GM23338 (cell line): Measurements from ENCODE around the gene E2F6. TPM values are rescaled to one million over a fixed set of nuclear protein-coding genes. Genes with fewer than 3 reads are reported as not detected.

Source experiments
- ATAC-seq: fragments of 200-7000 bp; cut with Tn5 transposase; 3 replicates; pipeline ENCODE4 v1.9.1; 2020
- DNase-seq: peaks from one replicate; pipeline ENCODE4 v3.0.0-alpha.2; 2015; ENCODE audit warnings: low spot score
- H2AFZ ChIP-seq: fragments of 200-600 bp; sonication (generic); 2 replicates; pipeline ENCODE4 v1.8.0; 2016; ENCODE audit warnings: antibody characterized with exemption, mild to moderate bottlenecking, moderate library complexity
- H3F3A ChIP-seq: fragments of 200-600 bp; sonication (generic); replicated peaks from 2 replicates; pipeline ENCODE4 v1.8.0; 2017; ENCODE audit warnings: antibody characterized with exemption, mixed run types, low read depth
- H3K27ac ChIP-seq: fragments of 200-600 bp; sonication (generic); 2 replicates; pipeline ENCODE4 v1.6.1; 2016; ENCODE audit warnings: low read depth
- H3K27me3 ChIP-seq: fragments of 200-600 bp; sonication (generic); 2 replicates; pipeline ENCODE4 v1.8.0; 2016; ENCODE audit warnings: mild to moderate bottlenecking, mixed run types, moderate library complexity; ENCODE audit not compliant: insufficient read depth
- H3K36me3 ChIP-seq: fragments of 200-600 bp; sonication (generic); 2 replicates; pipeline ENCODE4 v1.8.0; 2016; ENCODE audit warnings: mild to moderate bottlenecking; ENCODE audit not compliant: insufficient read depth
- H3K4me1 ChIP-seq: fragments of 200-600 bp; sonication (generic); 2 replicates; pipeline ENCODE4 v1.8.0; 2016; ENCODE audit warnings: mild to moderate bottlenecking, moderate library complexity; ENCODE audit not compliant: insufficient read depth
- H3K4me2 ChIP-seq: fragments of 200-600 bp; sonication (generic); 2 replicates; pipeline ENCODE4 v1.7.1; 2017; ENCODE audit warnings: mixed run types
- H3K4me3 ChIP-seq: fragments of 200-600 bp; sonication (generic); 2 replicates; pipeline ENCODE4 v1.6.1; 2016; ENCODE audit warnings: mixed run types
- H3K79me2 ChIP-seq: fragments of 200-600 bp; sonication (generic); replicated peaks from 2 replicates; pipeline ENCODE4 v1.8.0; 2017; ENCODE audit warnings: mild to moderate bottlenecking; ENCODE audit not compliant: insufficient read depth
- H3K9me2 ChIP-seq: fragments of 200-600 bp; sonication (generic); 2 replicates; pipeline ENCODE4 v1.8.0; 2017; ENCODE audit not compliant: insufficient read depth
- H4K20me1 ChIP-seq: fragments of 200-600 bp; sonication (generic); replicated peaks from 2 replicates; pipeline ENCODE4 v1.8.0; 2017; ENCODE audit warnings: mild to moderate bottlenecking; ENCODE audit not compliant: insufficient read depth
- H3K27ac Mint-ChIP-seq: 2 replicates; pipeline ENCODE4 v1.8.0; 2020; ENCODE audit warnings: inconsistent platforms, mild to moderate bottlenecking, moderate library complexity, mixed read lengths
- H3K27me3 Mint-ChIP-seq: 3 replicates; pipeline ENCODE4 v1.8.0; 2022; ENCODE audit warnings: low read depth, mild to moderate bottlenecking, moderate library complexity, mixed read lengths, inconsistent platforms; ENCODE audit not compliant: insufficient read depth, poor library complexity
- H3K36me3 Mint-ChIP-seq: 3 replicates; pipeline ENCODE4 v1.8.0; 2021; ENCODE audit warnings: low read depth, mild to moderate bottlenecking, inconsistent platforms, moderate library complexity, mixed read lengths
- H3K4me1 Mint-ChIP-seq: 3 replicates; pipeline ENCODE4 v1.8.0; 2020; ENCODE audit warnings: mild to moderate bottlenecking, inconsistent platforms, mixed read lengths
- H3K4me3 Mint-ChIP-seq: 3 replicates; pipeline ENCODE4 v1.8.0; 2021; ENCODE audit warnings: moderate library complexity, mild to moderate bottlenecking, inconsistent platforms, mixed read lengths
- H3K9me3 Mint-ChIP-seq: 3 replicates; pipeline ENCODE4 v1.8.0; 2020; ENCODE audit warnings: moderate library complexity, mild to moderate bottlenecking, inconsistent platforms, mixed read lengths
- CTCF ChIP-seq, 2 experiments: fragments of 200-600 bp in 1 of 2; sonication (generic) in 1 of 2; conservative IDR thresholded peaks; 2 replicates each; pipeline versions ENCODE4 v1.5.1 to v1.6.1; 2016 to 2017; ENCODE audit warnings: antibody characterized with exemption in 2 of 2, low read depth in 2 of 2, mild to moderate bottlenecking in 2 of 2, moderate library complexity in 1 of 2
- ETS1 ChIP-seq: IDR thresholded peaks from 2 replicates; pipeline ENCODE4 v1.6.1; 2016; ENCODE audit warnings: antibody characterized with exemption
- EZH2 ChIP-seq: fragments of 200-600 bp; sonication (generic); IDR thresholded peaks from one replicate; pipeline ENCODE4 v1.8.0; 2017; ENCODE audit warnings: antibody characterized with exemption, mild to moderate bottlenecking, low read depth; ENCODE audit not compliant: unreplicated experiment
- EZH2phosphoT487 ChIP-seq: fragments of 200-600 bp; sonication (generic); IDR thresholded peaks from one replicate; pipeline ENCODE4 v1.8.1; 2018; ENCODE audit warnings: antibody characterized with exemption; ENCODE audit not compliant: unreplicated experiment
- JUNB ChIP-seq: IDR thresholded peaks from one replicate; pipeline ENCODE4 v1.6.1; 2016; ENCODE audit warnings: antibody characterized with exemption; ENCODE audit not compliant: unreplicated experiment
- POLR2AphosphoS5 ChIP-seq: IDR thresholded peaks from 2 replicates; pipeline ENCODE4 v1.6.1; 2016; ENCODE audit warnings: antibody characterized with exemption, low read depth
- REST ChIP-seq: IDR thresholded peaks from one replicate; pipeline ENCODE4 v1.6.1; 2018; ENCODE audit warnings: antibody characterized with exemption; ENCODE audit not compliant: unreplicated experiment
- STAT1 ChIP-seq: IDR thresholded peaks from one replicate; pipeline ENCODE4 v1.6.1; 2016; ENCODE audit warnings: antibody characterized with exemption; ENCODE audit not compliant: unreplicated experiment
- ZNF114 ChIP-seq: fragments of 250-450 bp; sonication (Bioruptor Pico); IDR thresholded peaks from 2 replicates; pipeline ENCODE4 v1.5.0; 2020; ENCODE audit warnings: mild to moderate bottlenecking, moderate library complexity
- ZNF331 ChIP-seq: fragments of 250-450 bp; sonication (Bioruptor Pico); IDR thresholded peaks from 2 replicates; pipeline ENCODE4 v1.5.0; 2020; ENCODE audit warnings: low read depth, mild to moderate bottlenecking, moderate library complexity
- polyA plus RNA-seq: library from polyadenylated mRNA; unstranded; fragments of >200 nt; fragmentation: Nextera tagmentation; extraction: Ambion mirVana; gene quantifications from 2 replicates; pipeline ENCODE4 v1.2.1, GENCODE V29; 2016
- total RNA-seq: library from RNA; depleted of rRNA; stranded (reverse); fragments of >200 nt; shearing (Covaris generic); gene quantifications from 2 replicates; pipeline ENCODE4 v1.2.3, GENCODE V29; 2014

E2F6 gene
- total and polyA plus RNA-seq, 2 experiments from 2014 or later, result 16.9 to 20.7 TPM

GRCh38 chr2:11435036-11435435 lies 30.9 kb downstream of the E2F6 start:
- Histone ChIP-seq H3F3A (no peaks in the 10 kb centered on the region), H3K4me2 (no peak overlapping the region), H3K36me3 (peaks cover 14% of the 10 kb centered on the region), H3K4me3 (no peak overlapping the region), H4K20me1 (no peaks in the 10 kb centered on the region), H3K79me2 (no peaks in the 10 kb centered on the region), H3K27ac (no peak overlapping the region), H3K9me2 (no peaks in the 10 kb centered on the region), H2AFZ (no peak overlapping the region), H3K4me1 (no peaks in the 10 kb centered on the region), H3K27me3 (no peaks in the 10 kb centered on the region)
- no peak for TF ChIP-seq EZH2phosphoT487
- TF ChIP-seq STAT1, result no peak
- TF ChIP-seq CTCF (conservative IDR thresholded peaks at IDR 0.05; ENCODE audit: low read depth in 2 of 2), result no peak
- no peak for TF ChIP-seq ZNF114 (CRISPR knock-in tag)
- Mint-ChIP-seq H3K4me1 (no peaks in the 10 kb centered on the region), H3K36me3 (peaks cover 65% of the 10 kb centered on the region), H3K27ac (no peak overlapping the region), H3K9me3 (peaks cover 18% of the 10 kb centered on the region; the same call in 2 of the 3 replicates), H3K4me3 (no peak overlapping the region), H3K27me3 (no peaks in the 10 kb centered on the region)
- no peak for ATAC-seq
- DNase-seq, result no peak

- ATAC-seq, result no peak
- peaks cover 59% of the 10 kb centered on the region for H3K36me3 Mint-ChIP-seq
- no peaks in the 10 kb centered on the region for H3K27me3 Mint-ChIP-seq
- H3K4me2 ChIP-seq, result no peak overlapping the region
- H3F3A ChIP-seq, result no peaks in the 10 kb centered on the region
- peaks cover 10% of the 10 kb centered on the region for H3K36me3 ChIP-seq
- H3K9me2 ChIP-seq, result no peaks in the 10 kb centered on the region
- H3K27ac ChIP-seq, result no peak overlapping the region
- H3K27ac Mint-ChIP-seq, result no peak overlapping the region
- no peak for DNase-seq
- H3K79me2 ChIP-seq, result no peaks in the 10 kb centered on the region
- H3K4me3 Mint-ChIP-seq, result no peak overlapping the region
- no peak overlapping the region for H3K4me3 ChIP-seq
- H3K4me1 Mint-ChIP-seq, result no peaks in the 10 kb centered on the region
- H3K27me3 ChIP-seq, result no peaks in the 10 kb centered on the region
- H2AFZ ChIP-seq, result no peak overlapping the region
- H3K9me3 Mint-ChIP-seq, result peaks cover 13% of the 10 kb centered on the region; the same call in 2 of the 3 replicates
- no peaks in the 10 kb centered on the region for H4K20me1 ChIP-seq
- no peaks in the 10 kb centered on the region for H3K4me1 ChIP-seq
- no peak for TF ChIP-seq POLR2AphosphoS5
- no peak for TF ChIP-seq ETS1
- no peak for TF ChIP-seq CTCF (conservative IDR thresholded peaks at IDR 0.05; ENCODE audit: low read depth in 2 of 2)
- no peak for TF ChIP-seq REST
- TF ChIP-seq ZNF331 (CRISPR knock-in tag), result no peak
- no peak for TF ChIP-seq STAT1
- TF ChIP-seq JUNB, result no peak
- TF ChIP-seq EZH2, result no peak
Measured at GRCh38 chr2:11434443-11434842, 31.5 kb downstream of the E2F6 start.
